ENCODE data around the gene ARMC9.

DNA sequence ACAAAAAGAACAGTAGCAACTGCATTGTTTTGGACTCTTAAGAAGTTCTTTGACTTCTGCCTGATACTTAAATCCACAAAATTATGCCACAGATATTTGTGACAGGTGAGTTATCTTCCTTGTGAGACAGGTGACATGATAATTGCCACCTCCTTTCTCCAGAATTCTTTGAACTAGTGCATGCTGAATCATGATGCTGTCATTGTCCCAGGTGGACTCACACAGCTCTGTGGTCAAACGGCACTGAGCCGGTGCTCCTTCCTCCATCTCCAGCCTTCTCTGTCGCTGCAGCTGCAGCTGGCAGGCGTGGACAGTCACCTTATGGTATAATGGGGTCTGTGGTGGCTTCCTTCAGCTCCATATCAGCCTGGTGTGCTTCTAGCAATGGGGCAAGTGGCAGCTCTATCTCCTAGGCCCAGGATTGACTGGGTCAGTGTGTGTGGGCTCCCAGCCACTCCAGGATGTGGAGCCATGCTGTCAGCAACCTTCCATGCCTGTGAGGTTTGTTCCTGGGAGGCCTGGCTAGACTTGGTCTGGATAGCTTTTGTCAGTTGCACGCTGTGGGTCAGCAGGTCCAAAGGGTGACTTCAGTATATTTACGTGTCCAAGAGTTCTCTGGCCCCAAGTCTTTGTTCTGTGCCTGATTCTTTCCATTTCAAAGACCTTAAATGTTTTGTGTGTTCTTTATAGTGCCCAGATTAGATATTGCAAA lies 15.7 kb downstream of the ARMC9 start:
- TF ChIP-seq SNAI2 (CRISPR knock-in tag; IDR thresholded peaks at IDR 0.05), result no peak
- TF ChIP-seq OSR1 (CRISPR knock-in tag; IDR thresholded peaks at IDR 0.05), result no peak
- TF ChIP-seq, protein P1, sequence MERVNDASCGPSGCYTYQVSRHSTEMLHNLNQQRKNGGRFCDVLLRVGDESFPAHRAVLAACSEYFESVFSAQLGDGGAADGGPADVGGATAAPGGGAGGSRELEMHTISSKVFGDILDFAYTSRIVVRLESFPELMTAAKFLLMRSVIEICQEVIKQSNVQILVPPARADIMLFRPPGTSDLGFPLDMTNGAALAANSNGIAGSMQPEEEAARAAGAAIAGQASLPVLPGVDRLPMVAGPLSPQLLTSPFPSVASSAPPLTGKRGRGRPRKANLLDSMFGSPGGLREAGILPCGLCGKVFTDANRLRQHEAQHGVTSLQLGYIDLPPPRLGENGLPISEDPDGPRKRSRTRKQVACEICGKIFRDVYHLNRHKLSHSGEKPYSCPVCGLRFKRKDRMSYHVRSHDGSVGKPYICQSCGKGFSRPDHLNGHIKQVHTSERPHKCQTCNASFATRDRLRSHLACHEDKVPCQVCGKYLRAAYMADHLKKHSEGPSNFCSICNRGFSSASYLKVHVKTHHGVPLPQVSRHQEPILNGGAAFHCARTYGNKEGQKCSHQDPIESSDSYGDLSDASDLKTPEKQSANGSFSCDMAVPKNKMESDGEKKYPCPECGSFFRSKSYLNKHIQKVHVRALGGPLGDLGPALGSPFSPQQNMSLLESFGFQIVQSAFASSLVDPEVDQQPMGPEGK (CRISPR knock-in tag; IDR thresholded peaks at IDR 0.05; ENCODE audit: borderline replicate concordance), result no peak
- TF ChIP-seq ARNTL (CRISPR knock-in tag; IDR thresholded peaks at IDR 0.05; ENCODE audit: borderline replicate concordance, low read depth), result no peak
- TF ChIP-seq, protein P2, sequence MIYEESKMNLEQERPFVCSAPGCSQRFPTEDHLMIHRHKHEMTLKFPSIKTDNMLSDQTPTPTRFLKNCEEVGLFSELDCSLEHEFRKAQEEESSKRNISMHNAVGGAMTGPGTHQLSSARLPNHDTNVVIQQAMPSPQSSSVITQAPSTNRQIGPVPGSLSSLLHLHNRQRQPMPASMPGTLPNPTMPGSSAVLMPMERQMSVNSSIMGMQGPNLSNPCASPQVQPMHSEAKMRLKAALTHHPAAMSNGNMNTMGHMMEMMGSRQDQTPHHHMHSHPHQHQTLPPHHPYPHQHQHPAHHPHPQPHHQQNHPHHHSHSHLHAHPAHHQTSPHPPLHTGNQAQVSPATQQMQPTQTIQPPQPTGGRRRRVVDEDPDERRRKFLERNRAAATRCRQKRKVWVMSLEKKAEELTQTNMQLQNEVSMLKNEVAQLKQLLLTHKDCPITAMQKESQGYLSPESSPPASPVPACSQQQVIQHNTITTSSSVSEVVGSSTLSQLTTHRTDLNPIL (CRISPR knock-in tag; IDR thresholded peaks at IDR 0.05; ENCODE audit: low read depth), result no peak
- no peak for TF ChIP-seq ZFP30 (CRISPR knock-in tag; IDR thresholded peaks at IDR 0.05)
- TF ChIP-seq TCF4 (CRISPR knock-in tag; IDR thresholded peaks at IDR 0.05; ENCODE audit: borderline replicate concordance), result no peak
- no peak for TF ChIP-seq GLIS3 (CRISPR knock-in tag; IDR thresholded peaks at IDR 0.05)
- TF ChIP-seq, protein P3, sequence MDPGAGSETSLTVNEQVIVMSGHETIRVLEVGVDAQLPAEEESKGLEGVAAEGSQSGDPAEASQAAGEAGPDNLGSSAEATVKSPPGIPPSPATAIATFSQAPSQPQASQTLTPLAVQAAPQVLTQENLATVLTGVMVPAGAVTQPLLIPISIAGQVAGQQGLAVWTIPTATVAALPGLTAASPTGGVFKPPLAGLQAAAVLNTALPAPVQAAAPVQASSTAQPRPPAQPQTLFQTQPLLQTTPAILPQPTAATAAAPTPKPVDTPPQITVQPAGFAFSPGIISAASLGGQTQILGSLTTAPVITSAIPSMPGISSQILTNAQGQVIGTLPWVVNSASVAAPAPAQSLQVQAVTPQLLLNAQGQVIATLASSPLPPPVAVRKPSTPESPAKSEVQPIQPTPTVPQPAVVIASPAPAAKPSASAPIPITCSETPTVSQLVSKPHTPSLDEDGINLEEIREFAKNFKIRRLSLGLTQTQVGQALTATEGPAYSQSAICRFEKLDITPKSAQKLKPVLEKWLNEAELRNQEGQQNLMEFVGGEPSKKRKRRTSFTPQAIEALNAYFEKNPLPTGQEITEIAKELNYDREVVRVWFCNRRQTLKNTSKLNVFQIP (CRISPR knock-in tag; IDR thresholded peaks at IDR 0.05; ENCODE audit: borderline replicate concordance, low read depth), result no peak
- TF ChIP-seq RARB (CRISPR knock-in tag; IDR thresholded peaks at IDR 0.05), result no peak
- TF ChIP-seq ESRRG (CRISPR knock-in tag; IDR thresholded peaks at IDR 0.05), result no peak
